Heart right ventricle (tissue), 16 donors: Measurements from ENCODE around the gene TIMELESS. TPM values are rescaled to one million over a fixed set of nuclear protein-coding genes. Genes with fewer than 3 reads are reported as not detected.

Source experiments
- ATAC-seq, 8 donors: fragments of 200-7000 bp; cut with Tn5 transposase; one replicate each; pipeline ENCODE4 v1.9.1; 2020; ENCODE audit warnings: mild to moderate bottlenecking in 8 of 8, moderate library complexity in 8 of 8, moderate number of reproducible peaks in 1 of 8
- DNase-seq, 2 donors: peaks; one replicate each; pipeline ENCODE4 v3.0.0-alpha.2; 2020
- H3K27ac ChIP-seq, 10 donors: fragments of 200-600 bp; sonication (generic) in 2 of 10; one replicate each; pipeline versions ENCODE4 v1.5.0 to v1.8.0; 2020 to 2022; ENCODE audit warnings: mild to moderate bottlenecking in 3 of 10
- H3K27me3 ChIP-seq, 7 donors: fragments of 200-600 bp; one replicate each; pipeline ENCODE4 v1.8.0; 2021 to 2022; ENCODE audit warnings: mild to moderate bottlenecking in 2 of 7
- H3K36me3 ChIP-seq, 9 donors: fragments of 200-600 bp; sonication (generic) in 1 of 9; one replicate each; pipeline versions ENCODE4 v1.5.0 to v1.8.0; 2020 to 2022; ENCODE audit warnings: mild to moderate bottlenecking in 2 of 9
- H3K4me1 ChIP-seq, 9 donors: fragments of 200-600 bp; sonication (generic) in 1 of 9; one replicate each; pipeline versions ENCODE4 v1.5.0 to v1.8.0; 2020 to 2022; ENCODE audit warnings: mild to moderate bottlenecking in 4 of 9
- H3K4me3 ChIP-seq, 10 donors: fragments of 200-600 bp; sonication (generic) in 2 of 10; one replicate each; pipeline versions ENCODE4 v1.5.0 to v1.8.0; 2020 to 2022; ENCODE audit warnings: mild to moderate bottlenecking in 7 of 10, moderate library complexity in 2 of 10
- H3K9me3 ChIP-seq, 11 donors: fragments of 200-600 bp in 10 of 11; sonication (generic) in 2 of 11; one replicate each; pipeline versions ENCODE4 v1.5.0 to v1.8.0; 2013 to 2022; ENCODE audit warnings: mild to moderate bottlenecking in 2 of 11, control low read depth in 1 of 11, moderate library complexity in 1 of 11
- WGBS, 2 donors: extraction: QIAGEN DNeasy Blood & Tissue Kit; methylation state at CpG; one replicate each; pipeline ENCODE4 v1.1.7; 2013; ENCODE audit warnings: inconsistent platforms in 1 of 2; 5-methylcytosine and 5-hydroxymethylcytosine counted together
- intact Hi-C, 10 donors: fragments of 100-400 bp; cut with DNase I; formaldehyde crosslinking; loops; one replicate each; pipeline versions ENCODE4 v1.11.1 to v1.14.2; 2022
- polyA plus RNA-seq, 2 donors: library from polyadenylated mRNA; stranded (reverse); fragments of 200-250 nt; gene quantifications; one replicate each; pipeline ENCODE4 v1.2.3, GENCODE V29; 2013
- total RNA-seq, 10 donors: library from RNA; stranded (reverse); fragmentation: NEBNext Ultra II Directional in 3 of 10; extraction: Animal tissue kit (Norgen Biotek cat#: 25700) in 3 of 10; gene quantifications; one replicate each; pipeline versions ENCODE4 v1.2.1 to v1.2.4, GENCODE V29; 2021 to 2023
- TF ChIP-seq, protein P1 (sequence below), 9 donors: fragments of 200-600 bp; sonication (generic) in 2 of 9; IDR thresholded peaks; one replicate each; pipeline versions ENCODE4 v1.5.0 to v1.8.0; 2021 to 2022; ENCODE audit warnings: antibody characterized with exemption in 9 of 9, mild to moderate bottlenecking in 5 of 9, moderate library complexity in 1 of 9
- donor health status: Arrhythmogenic right ventricular cardiomyopathy.
- donor health status: ischemic (EF 13 %, LVEDD 7.1; RV severe dilation, severe dysfunction).
- donor health status: healthy with polysubstance abuse.
- donor health status: DM: no; HTN: yes; CAD: no.
- donor health status: DM: no; HTN: no; CAD: no.
- donor health status: ischemic (EF 25% LVEDD 6.9; RV normal size, moderate dysfunction).
- donor health status: ischemic (EF 25% LVEDD 5.7; RV mildly dilated, moderate dysfunction).
- donor health status: healthy.
- donor health status: DM: yes; HTN: yes; CAD: no.
- donor health status: Ischemic cardiomyopathy.
- donor health status: ischemic (EF 35%, LVEDD 5.7; RV mildly dilated, moderate dysfunction).
- donor health status: nonischemic (EF 11% LVEDD 7.7; RV severe dilation, severe dysfunction).
- donor health status: DM: yes; HTN: yes; CAD: no.
- donor health status: PGD.
- donor health status: ischemic (EF 29% LVEDD 5.4; RV normal size, mild dysfunction).
- donor health status: nonischemic (EF 23%, LVEDD 6.1; RV moderate dilation, normal function).

Gene TIMELESS
- total and polyA plus RNA-seq, 12 donors, result 1.0 to 5.2 (median 2.2) TPM

DNA sequence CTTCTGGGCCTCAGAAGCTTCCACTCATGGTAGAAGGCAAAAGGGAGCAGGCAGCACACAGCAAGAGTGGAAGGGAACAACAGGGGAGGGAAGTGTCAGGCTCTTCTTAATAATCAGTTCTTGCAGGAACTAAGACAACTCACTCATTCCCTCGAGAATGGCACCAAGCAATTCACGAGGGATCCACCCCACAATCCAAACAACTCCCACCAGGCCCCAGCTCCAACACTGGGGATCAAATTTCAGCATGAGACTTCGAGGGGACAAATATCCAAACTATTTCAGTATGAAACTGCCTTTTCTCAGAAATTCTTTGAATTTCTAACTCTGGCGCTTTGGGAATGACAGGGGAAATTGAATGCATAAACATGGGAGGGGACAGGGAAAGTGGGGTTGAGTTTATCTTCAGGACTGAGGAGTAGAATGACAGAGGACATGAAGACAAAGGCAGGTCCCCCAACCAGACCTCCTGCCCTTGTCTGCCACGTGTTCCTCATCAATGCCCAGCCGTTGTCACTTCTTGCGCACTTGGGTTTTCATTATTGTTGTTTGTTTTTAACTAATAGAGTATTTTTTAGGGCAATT is 62.0 kb downstream of the TIMELESS start:
- Histone ChIP-seq H3K4me1 (no peaks in the 10 kb centered on the region), H3K9me3 (peaks cover 0 to 6% (median 0%) of the 10 kb centered on the region in 11 donors), H3K27ac (no peak overlapping the region), H3K27me3 (no peaks in the 10 kb centered on the region), H3K36me3 (no peaks in the 10 kb centered on the region), H3K4me3 (no peak overlapping the region)
- intact Hi-C loops, result no loop called here
- TF ChIP-seq, protein P1, sequence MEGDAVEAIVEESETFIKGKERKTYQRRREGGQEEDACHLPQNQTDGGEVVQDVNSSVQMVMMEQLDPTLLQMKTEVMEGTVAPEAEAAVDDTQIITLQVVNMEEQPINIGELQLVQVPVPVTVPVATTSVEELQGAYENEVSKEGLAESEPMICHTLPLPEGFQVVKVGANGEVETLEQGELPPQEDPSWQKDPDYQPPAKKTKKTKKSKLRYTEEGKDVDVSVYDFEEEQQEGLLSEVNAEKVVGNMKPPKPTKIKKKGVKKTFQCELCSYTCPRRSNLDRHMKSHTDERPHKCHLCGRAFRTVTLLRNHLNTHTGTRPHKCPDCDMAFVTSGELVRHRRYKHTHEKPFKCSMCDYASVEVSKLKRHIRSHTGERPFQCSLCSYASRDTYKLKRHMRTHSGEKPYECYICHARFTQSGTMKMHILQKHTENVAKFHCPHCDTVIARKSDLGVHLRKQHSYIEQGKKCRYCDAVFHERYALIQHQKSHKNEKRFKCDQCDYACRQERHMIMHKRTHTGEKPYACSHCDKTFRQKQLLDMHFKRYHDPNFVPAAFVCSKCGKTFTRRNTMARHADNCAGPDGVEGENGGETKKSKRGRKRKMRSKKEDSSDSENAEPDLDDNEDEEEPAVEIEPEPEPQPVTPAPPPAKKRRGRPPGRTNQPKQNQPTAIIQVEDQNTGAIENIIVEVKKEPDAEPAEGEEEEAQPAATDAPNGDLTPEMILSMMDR (IDR thresholded peaks at IDR 0.05), result no peak
- ATAC-seq, result no peak
- 46 to 51% methylated on average over 7 of the region's 7 CpGs for WGBS, 2 donors
- no peak for DNase-seq

DNA sequence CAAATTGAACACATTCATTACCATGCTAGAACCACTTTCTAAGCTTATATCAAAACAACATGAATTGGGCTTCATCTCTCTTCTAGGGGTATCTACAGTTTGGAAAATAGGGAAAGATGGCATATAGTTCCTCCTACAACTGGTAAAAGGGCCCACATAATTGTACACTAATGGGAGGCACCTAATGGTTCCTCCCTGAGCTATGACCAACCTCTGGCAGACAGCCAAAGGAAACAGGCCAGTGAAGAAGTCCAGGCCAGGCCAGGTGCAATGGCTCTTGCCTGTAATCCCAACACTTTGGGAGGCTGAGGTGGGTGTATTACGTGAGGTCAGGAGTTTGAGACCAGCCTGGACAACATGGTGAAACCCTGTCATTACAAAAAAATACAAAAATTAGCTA is 63.4 kb downstream of the TIMELESS start:
- H3K27ac ChIP-seq, result no peak overlapping the region
- H3K27me3 ChIP-seq, result no peaks in the 10 kb centered on the region
- no peaks in the 10 kb centered on the region for H3K36me3 ChIP-seq
- DNase-seq, result no peak
- TF ChIP-seq, protein P1 (IDR thresholded peaks at IDR 0.05), result no peak
- no peak overlapping the region for H3K4me3 ChIP-seq
- no peaks in the 10 kb centered on the region for H3K9me3 ChIP-seq
- 88 to 96% methylated on average over 1 of the region's 1 CpG for WGBS, 2 donors
- ATAC-seq, result no peak
- no peaks in the 10 kb centered on the region for H3K4me1 ChIP-seq
- intact Hi-C loops, result no loop called here

DNA sequence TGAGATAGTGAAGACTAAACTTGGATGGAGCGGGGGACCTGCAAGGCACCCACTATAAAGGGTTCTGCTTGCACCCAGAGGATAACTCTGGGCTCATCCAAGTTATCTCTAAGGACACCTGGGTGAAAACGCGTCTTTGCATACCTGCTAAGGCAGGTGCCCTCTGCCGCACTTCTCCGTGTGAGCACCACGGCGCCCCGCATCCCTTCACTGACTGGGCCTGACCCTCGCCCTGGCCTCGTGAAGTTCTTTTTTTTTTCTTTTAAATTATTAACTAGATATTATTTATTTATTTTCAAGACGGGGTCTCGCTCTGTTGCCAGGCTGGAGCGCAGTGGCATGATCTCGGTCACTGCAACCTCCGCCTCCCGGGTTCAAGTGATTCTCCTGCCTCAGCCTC is 66.6 kb downstream of the TIMELESS start:
- Histone ChIP-seq H3K4me1 (no peaks in the 10 kb centered on the region), H3K9me3 (no peaks in the 10 kb centered on the region), H3K36me3 (no peaks in the 10 kb centered on the region), H3K27me3 (no peaks in the 10 kb centered on the region), H3K4me3 (no peak overlapping the region), H3K27ac (no peak overlapping the region)
- 94% methylated on average over 16 of the region's 16 CpGs for WGBS, 2 donors
- no peak for DNase-seq
- intact Hi-C loops, result no loop called here
- TF ChIP-seq, protein P1 (IDR thresholded peaks at IDR 0.05), result no peak
- no peak for ATAC-seq

DNA sequence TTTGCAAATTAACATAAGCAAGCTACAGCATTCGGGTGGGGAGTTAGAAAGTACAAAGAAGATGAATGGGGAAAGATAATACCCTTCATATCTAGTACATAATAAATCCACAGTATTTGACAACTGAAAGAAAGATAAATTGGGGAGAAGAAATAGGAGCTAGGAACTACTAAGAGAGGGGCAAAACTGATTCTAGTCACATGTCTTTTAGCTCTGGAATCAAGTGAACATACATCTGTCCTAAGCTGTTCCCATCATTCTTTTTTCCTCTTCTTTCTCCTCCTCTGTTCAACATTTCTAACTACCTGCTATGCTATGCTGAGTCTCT is 71.3 kb downstream of the TIMELESS start:
- Histone ChIP-seq H3K27me3 (no peaks in the 10 kb centered on the region), H3K4me1 (peaks cover 0 to 10% (median 0%) of the 10 kb centered on the region in 9 donors), H3K36me3 (no peaks in the 10 kb centered on the region), H3K4me3 (no peak overlapping the region), H3K9me3 (peaks cover 0 to 6% (median 0%) of the 10 kb centered on the region in 11 donors), H3K27ac (no peak overlapping the region)
- DNase-seq (no peak), ATAC-seq (no peak)
- 59% methylated on average over 1 of the region's 1 CpG for WGBS, 2 donors
- TF ChIP-seq, protein P1 (IDR thresholded peaks at IDR 0.05), result no peak
- intact Hi-C loops, result loop anchor here in 1 of 10 donors (10.0 kb wide), 1 partner anchor 67 kb away; the partner anchor contains the start of gene TIMELESS
